Neuronal stem cell (in vitro differentiated cells): ENCODE data around the gene MTF1.
A peak's percentile ranks its signal among the peaks of the same experiment; 100 is the strongest.

Experiments
- DNase-seq: peaks from one replicate; pipeline ENCODE4 v3.0.0-alpha.2; 2013; ENCODE audit warnings: low spot score
- H2AFZ ChIP-seq: one replicate; pipeline ENCODE4 v1.6.1; 2013; ENCODE audit warnings: mild to moderate bottlenecking, low read length, inconsistent platforms
- H2AK5ac ChIP-seq: 2 replicates; pipeline ENCODE4 v1.6.1; 2013; ENCODE audit warnings: low read depth, mild to moderate bottlenecking, inconsistent platforms, low read length, moderate library complexity, mixed read lengths
- H2BK120ac ChIP-seq: 2 replicates; pipeline ENCODE4 v1.6.1; 2013; ENCODE audit warnings: low read depth, mild to moderate bottlenecking, inconsistent platforms, low read length, moderate library complexity, mixed read lengths
- H2BK12ac ChIP-seq: one replicate; pipeline ENCODE4 v1.6.1; 2013; ENCODE audit warnings: low read length, inconsistent platforms
- H2BK15ac ChIP-seq: 2 replicates; pipeline ENCODE4 v1.6.1; 2013; ENCODE audit warnings: mild to moderate bottlenecking, low read length, inconsistent platforms, mixed read lengths
- H2BK5ac ChIP-seq: one replicate; pipeline ENCODE4 v1.6.1; 2013; ENCODE audit warnings: inconsistent platforms, mild to moderate bottlenecking, low read length, moderate library complexity
- H3K14ac ChIP-seq: one replicate; pipeline ENCODE4 v1.6.1; 2013; ENCODE audit warnings: low read length, inconsistent platforms
- H3K18ac ChIP-seq: 2 replicates; pipeline ENCODE4 v1.6.1; 2013; ENCODE audit warnings: low read length, inconsistent platforms
- H3K23ac ChIP-seq: 2 replicates; pipeline ENCODE4 v1.6.1; 2013; ENCODE audit warnings: low read depth, mild to moderate bottlenecking, mixed read lengths, low read length, inconsistent platforms; ENCODE audit not compliant: poor library complexity
- H3K27ac ChIP-seq: replicated peaks from 3 replicates; pipeline ENCODE4 v1.5.1; 2013; ENCODE audit warnings: low read length, inconsistent platforms
- H3K27me3 ChIP-seq, 3 experiments: 2 replicates each; pipeline ENCODE4 v1.6.1; 2013; ENCODE audit warnings: low read length in 3 of 3, mild to moderate bottlenecking in 2 of 3, inconsistent platforms in 1 of 3, low read depth in 1 of 3, mixed read lengths in 1 of 3, moderate library complexity in 1 of 3; ENCODE audit not compliant: control insufficient read depth in 3 of 3, insufficient read depth in 3 of 3
- H3K36me3 ChIP-seq, 2 donors: replicated peaks in 1 of 2; 2 replicates each; pipeline ENCODE4 v1.6.1; 2013; ENCODE audit warnings: low read length in 2 of 2; ENCODE audit not compliant: control insufficient read depth in 2 of 2, insufficient read depth in 2 of 2
- H3K4ac ChIP-seq: 2 replicates; pipeline ENCODE4 v1.6.1; 2013; ENCODE audit warnings: inconsistent platforms, mild to moderate bottlenecking, low read length, moderate library complexity
- H3K4me1 ChIP-seq, 2 donors: 1 replicate in 1 of 2; 2 replicates in 1 of 2; pipeline ENCODE4 v1.6.1; 2013; ENCODE audit warnings: low read length in 2 of 2, low read depth in 1 of 2; ENCODE audit not compliant: control insufficient read depth in 2 of 2, insufficient read depth in 1 of 2
- H3K4me2 ChIP-seq: one replicate; pipeline ENCODE4 v1.6.1; 2013; ENCODE audit warnings: mild to moderate bottlenecking, low read length, inconsistent platforms; ENCODE audit not compliant: insufficient read depth, poor library complexity, severe bottlenecking
- H3K4me3 ChIP-seq, 2 donors: 2 replicates each; pipeline ENCODE4 v1.5.1; 2013; ENCODE audit warnings: low read length in 2 of 2, mild to moderate bottlenecking in 2 of 2, inconsistent platforms in 1 of 2, moderate library complexity in 1 of 2
- H3K79me1 ChIP-seq: one replicate; pipeline ENCODE4 v1.6.1; 2013; ENCODE audit warnings: low read depth, mild to moderate bottlenecking, inconsistent platforms, low read length, moderate library complexity
- H3K9ac ChIP-seq: one replicate; pipeline ENCODE4 v1.6.1; 2013; ENCODE audit warnings: mild to moderate bottlenecking, low read depth, low read length, inconsistent platforms; ENCODE audit not compliant: poor library complexity
- H3K9me3 ChIP-seq, 2 donors: replicated peaks in 1 of 2; 2 replicates each; pipeline versions ENCODE3 to v1.6.1; 2013; ENCODE audit warnings: low read length in 2 of 2, mild to moderate bottlenecking in 2 of 2, inconsistent platforms in 1 of 2, low read depth in 1 of 2, mixed read lengths in 1 of 2, moderate library complexity in 1 of 2; ENCODE audit not compliant: control insufficient read depth in 2 of 2, insufficient read depth in 1 of 2
- H4K8ac ChIP-seq: one replicate; pipeline ENCODE4 v1.6.1; 2013; ENCODE audit warnings: low read depth, mild to moderate bottlenecking, inconsistent platforms, low read length, moderate library complexity
- H4K91ac ChIP-seq: one replicate; pipeline ENCODE4 v1.6.1; 2013; ENCODE audit warnings: low read length, low read depth, mild to moderate bottlenecking, inconsistent platforms; ENCODE audit not compliant: poor library complexity
- WGBS, 2 donors: extraction: QIAGEN DNeasy Blood & Tissue Kit; methylation state at CpG; one replicate each; pipeline ENCODE4 v1.1.7; 2013; ENCODE audit warnings: missing lambda C conversion rate in 2 of 2, mixed read lengths in 1 of 2; ENCODE audit not compliant: insufficient read length in 2 of 2, insufficient replicate concordance in 1 of 2; ENCODE audit errors: extremely low coverage in 2 of 2; 5-methylcytosine and 5-hydroxymethylcytosine counted together

MTF1 gene

DNA sequence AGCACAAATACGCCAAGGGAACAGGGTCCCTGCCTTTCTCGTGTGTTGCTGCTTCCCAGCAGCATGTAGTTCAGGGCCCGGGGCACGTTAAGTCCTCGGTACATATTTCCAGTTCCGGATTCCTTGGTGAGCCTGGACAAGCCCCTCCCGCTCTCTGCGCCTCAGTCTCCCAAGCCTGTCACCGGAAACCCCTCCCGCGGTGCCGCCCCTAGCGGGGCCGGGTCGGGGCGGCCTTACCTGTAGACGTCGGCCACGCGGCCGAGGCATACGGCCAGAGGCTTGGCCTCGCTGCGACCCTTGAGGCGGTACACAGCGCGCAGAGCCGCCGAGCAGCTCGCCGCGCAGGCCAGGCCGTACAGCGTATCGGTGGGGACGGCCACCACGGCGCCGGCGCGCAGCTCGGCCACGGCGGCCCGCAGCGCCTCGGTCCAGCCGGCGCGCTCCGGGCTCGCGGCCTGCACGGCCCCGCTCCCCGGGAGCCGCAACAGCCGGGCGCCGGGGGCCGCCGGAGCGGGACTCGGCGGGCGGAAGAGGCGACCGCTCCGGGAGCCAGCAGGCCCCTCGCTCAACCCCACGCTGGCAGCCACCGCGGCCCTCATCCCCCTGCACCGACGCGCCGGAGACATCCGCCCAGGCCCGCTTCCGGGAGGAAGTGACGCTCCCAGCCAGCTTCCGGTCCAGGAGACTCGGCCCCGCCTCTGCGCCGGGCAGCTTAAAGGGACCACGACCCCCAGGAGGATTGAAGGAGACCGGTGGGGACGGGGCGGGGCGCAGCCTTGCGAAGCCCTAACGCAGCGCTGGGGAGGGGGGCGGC, 51.6 kb downstream of the MTF1 start, which contains the start of the genes C1orf122 and YRDC:
TSS of gene C1orf122 (plus strand) at position 236 of the 814 bp plus-strand sequence. CDS start 615 bp downstream, outside the sequence.
TSS of gene YRDC (minus strand) at position 654 of the 814 bp plus-strand sequence. CDS start at position 626, 28 bp downstream.
- Histone ChIP-seq H3K9me3 (no peaks in the 10 kb centered on the region), H3K4me1 (peaks cover 8 to 15% of the 10 kb centered on the region in 2 donors), H3K27me3 (no peaks in the 10 kb centered on the region), H3K4me2 (peak within 1 kb of the TSS; percentile 90), H2BK12ac (no peak within 1 kb of the TSS), H2BK120ac (no peak within 1 kb of the TSS), H3K27ac (peak within 1 kb of the TSS; percentile 68), H3K79me1 (peaks cover 9% of the 10 kb centered on the region), H3K4ac (no peak within 1 kb of the TSS), H3K4me3 (peak within 1 kb of the TSS; percentile 95 to 100), H3K18ac (peak within 1 kb of the TSS; percentile 89), H3K23ac (peak within 1 kb of the TSS; percentile 96), H2BK15ac (no peak within 1 kb of the TSS), H3K14ac (no peak within 1 kb of the TSS), H2AK5ac (no peak within 1 kb of the TSS), H3K9ac (peak within 1 kb of the TSS; percentile 98), H2AFZ (peak within 1 kb of the TSS; percentile 96), H3K36me3 (peaks cover 32 to 70% of the 10 kb centered on the region in 2 donors), H2BK5ac (peak within 1 kb of the TSS; percentile 46), H4K8ac (no peak within 1 kb of the TSS), H4K91ac (no peak within 1 kb of the TSS)
- no CpG with 5 or more reads among the region's 95 CpGs for WGBS, 2 donors
- DNase-seq = peak; percentile 92

- no peak overlapping the region for H2AK5ac ChIP-seq
- H3K4me1 ChIP-seq = peaks cover 8 to 15% of the 10 kb centered on the region in 2 donors
- H3K4me3 ChIP-seq = peak overlapping the region; percentile 95 to 100
- H3K4me2 ChIP-seq = peak overlapping the region; percentile 90
- no peak overlapping the region for H2BK15ac ChIP-seq
- no peak overlapping the region for H3K27ac ChIP-seq
- H3K23ac ChIP-seq = peak overlapping the region; percentile 96
- no peak for DNase-seq
- H4K91ac ChIP-seq = no peak overlapping the region
- H2BK120ac ChIP-seq = no peak overlapping the region
- no peak overlapping the region for H3K14ac ChIP-seq
- peaks cover 9% of the 10 kb centered on the region for H3K79me1 ChIP-seq
- H3K27me3 ChIP-seq = no peaks in the 10 kb centered on the region
- H3K36me3 ChIP-seq = peaks cover 36 to 70% of the 10 kb centered on the region in 2 donors
- H4K8ac ChIP-seq = no peak overlapping the region
- peak overlapping the region; percentile 46 for H2BK5ac ChIP-seq
- peak overlapping the region; percentile 98 for H3K9ac ChIP-seq
- H2BK12ac ChIP-seq = no peak overlapping the region
- H3K9me3 ChIP-seq = no peaks in the 10 kb centered on the region
- H3K18ac ChIP-seq = no peak overlapping the region
- H3K4ac ChIP-seq = no peak overlapping the region
- no CpG with 5 or more reads among the region's 9 CpGs for WGBS, 2 donors
- H2AFZ ChIP-seq = no peak overlapping the region
These were observed 52.2 kb downstream of the MTF1 start for GRCh38 chr1:37807220-37807554.

- DNase-seq = no peak
- Histone ChIP-seq H3K27ac (no peak overlapping the region), H3K27me3 (no peaks in the 10 kb centered on the region), H3K14ac (no peak overlapping the region), H2AK5ac (no peak overlapping the region), H3K79me1 (peaks cover 9% of the 10 kb centered on the region), H3K36me3 (peaks cover 31 to 91% of the 10 kb centered on the region in 2 donors), H3K4ac (no peak overlapping the region), H3K9ac (no peak overlapping the region), H2BK120ac (no peak overlapping the region), H4K91ac (no peak overlapping the region), H2BK12ac (no peak overlapping the region), H2BK15ac (no peak overlapping the region), H3K18ac (no peak overlapping the region), H3K4me3 (peak overlapping the region in 1 of 2 donors; percentile 47), H2BK5ac (no peak overlapping the region), H3K9me3 (no peaks in the 10 kb centered on the region), H4K8ac (no peak overlapping the region), H3K4me2 (no peak overlapping the region), H3K23ac (no peak overlapping the region), H3K4me1 (peaks cover 6 to 8% of the 10 kb centered on the region in 2 donors), H2AFZ (no peak overlapping the region)
- WGBS, 2 donors = no CpG with 5 or more reads among the region's 1 CpG
These were observed 57.0 kb downstream of the MTF1 start for GRCh38 chr1:37802439-37802838.

DNA sequence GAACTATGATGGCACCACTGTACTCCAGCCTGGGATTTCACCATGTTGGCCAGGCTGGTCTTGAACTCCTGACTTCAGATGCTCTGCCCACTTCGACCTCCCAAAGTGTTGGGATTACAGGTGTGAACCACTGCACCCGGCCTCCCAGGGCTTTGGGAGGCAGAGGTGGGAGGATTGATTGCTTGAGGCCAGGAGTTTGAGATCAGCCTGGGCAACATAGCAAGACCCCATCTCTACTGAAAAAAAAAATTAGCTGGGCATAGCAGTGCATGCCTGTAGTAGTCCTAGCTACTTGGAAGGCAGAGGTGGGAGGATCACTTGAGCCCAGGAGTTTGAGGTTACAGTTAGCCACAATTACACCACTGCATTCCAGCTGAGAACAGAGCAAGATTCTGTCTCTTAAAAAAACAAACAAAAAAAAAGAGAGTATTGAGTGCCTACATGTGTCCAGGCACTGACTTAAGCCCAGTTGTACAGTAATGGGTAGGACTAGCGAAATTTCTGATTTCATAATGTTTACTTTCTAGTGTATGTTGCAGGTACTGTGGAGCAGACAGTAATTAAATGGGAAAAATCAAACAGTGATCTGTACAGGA, 61.5 kb downstream of the MTF1 start:
- peaks cover 0 to 27% (median 4%) of the 10 kb centered on the region in 3 experiments for H3K27me3 ChIP-seq
- no peak overlapping the region for H3K4me3 ChIP-seq
- no peak overlapping the region for H2AFZ ChIP-seq
- H3K4ac ChIP-seq = no peak overlapping the region
- peaks cover 0 to 6% of the 10 kb centered on the region in 2 donors for H3K4me1 ChIP-seq
- DNase-seq = no peak
- H4K91ac ChIP-seq = no peak overlapping the region
- H2BK5ac ChIP-seq = no peak overlapping the region
- no peak overlapping the region for H3K14ac ChIP-seq
- no peak overlapping the region for H3K4me2 ChIP-seq
- H3K36me3 ChIP-seq = peaks cover 4 to 59% of the 10 kb centered on the region in 2 donors
- WGBS, 2 donors = no CpG with 5 or more reads among the region's 3 CpGs
- no peak overlapping the region for H2AK5ac ChIP-seq
- H4K8ac ChIP-seq = no peak overlapping the region
- no peaks in the 10 kb centered on the region for H3K9me3 ChIP-seq
- peaks cover 3% of the 10 kb centered on the region for H3K79me1 ChIP-seq
- H3K27ac ChIP-seq = no peak overlapping the region
- H3K18ac ChIP-seq = no peak overlapping the region
- H2BK12ac ChIP-seq = no peak overlapping the region
- H3K23ac ChIP-seq = no peak overlapping the region
- H3K9ac ChIP-seq = no peak overlapping the region
- no peak overlapping the region for H2BK15ac ChIP-seq
- H2BK120ac ChIP-seq = no peak overlapping the region
